OCI-LY3 (cell line): ENCODE results near the gene TSR3.

ENCODE experiments used
- H2AFZ ChIP-seq: fragments of 200-600, 300-600 bp; shearing (Covaris generic); 2 replicates; pipeline ENCODE4 v1.6.0; 2014; ENCODE audit warnings: antibody characterized with exemption, low read depth, low read length
- H3K27ac ChIP-seq: fragments of 200-600, 300-600 bp; sonication (generic); 2 replicates; pipeline ENCODE4 v1.5.1; 2014; ENCODE audit warnings: mild to moderate bottlenecking, low read length, moderate library complexity, mixed read lengths
- H3K27me3 ChIP-seq: fragments of 200-600, 300-600 bp; sonication (generic); 2 replicates; pipeline ENCODE4 v1.6.1; 2014; ENCODE audit warnings: low read depth, low read length, mixed read lengths
- H3K36me3 ChIP-seq: fragments of 200-600, 300-600 bp; sonication (generic); replicated peaks from 2 replicates; pipeline ENCODE3; 2014; ENCODE audit warnings: low read depth, low read length, mixed read lengths
- H3K4me1 ChIP-seq: fragments of 300-600, 200-600 bp; sonication (generic); 2 replicates; pipeline ENCODE4 v1.6.1; 2014; ENCODE audit warnings: low read length, mixed read lengths
- H3K4me2 ChIP-seq: fragments of 200-600, 300-600 bp; sonication (generic); 2 replicates; pipeline ENCODE4 v1.6.1; 2014; ENCODE audit warnings: low read length, mixed read lengths
- H3K4me3 ChIP-seq: fragments of 300-600, 200-600 bp; sonication (generic); 2 replicates; pipeline ENCODE4 v1.5.1; 2014; ENCODE audit warnings: antibody characterized with exemption, mild to moderate bottlenecking, low read length, moderate library complexity
- H3K79me2 ChIP-seq: fragments of 300-600, 200-600 bp; shearing (Covaris generic); 2 replicates; pipeline ENCODE4 v1.6.1; 2014; ENCODE audit warnings: mild to moderate bottlenecking, low read length, mixed read lengths
- H3K9ac ChIP-seq: fragments of 300-600, 200-600 bp; shearing (Covaris generic); 2 replicates; pipeline ENCODE4 v1.6.0; 2014; ENCODE audit warnings: mild to moderate bottlenecking, low read length, moderate library complexity
- H3K9me3 ChIP-seq: fragments of 200-600, 300-600 bp; shearing (Covaris generic); 2 replicates; pipeline ENCODE4 v1.6.1; 2014; ENCODE audit warnings: low read length, mixed read lengths; ENCODE audit not compliant: insufficient read depth
- H4K20me1 ChIP-seq: fragments of 200-600, 300-600 bp; sonication (generic); 2 replicates; pipeline ENCODE4 v1.6.1; 2016; ENCODE audit warnings: low read length, mixed read lengths; ENCODE audit not compliant: insufficient read depth
- CTCF ChIP-seq: fragments of 200-600, 300-600 bp; sonication (generic); IDR thresholded peaks from 2 replicates; pipeline ENCODE4 v1.5.1; 2014; ENCODE audit warnings: antibody characterized with exemption, low read length, low read depth
- EZH2phosphoT487 ChIP-seq: fragments of 200-600 bp; shearing (Covaris generic); IDR thresholded peaks from 2 replicates; pipeline ENCODE4 v1.6.1; 2018; ENCODE audit warnings: antibody characterized with exemption, mixed run types, low read depth

TSR3 gene

GRCh38 chr16:1335211-1335971 lies 16.3 kb downstream of the TSR3 start:
- Histone ChIP-seq H3K36me3 (no peaks in the 10 kb centered on the region), H3K9me3 (no peaks in the 10 kb centered on the region), H3K9ac (no peak overlapping the region), H3K4me3 (no peak overlapping the region), H3K4me1 (peaks cover 36% of the 10 kb centered on the region), H3K79me2 (no peaks in the 10 kb centered on the region), H3K4me2 (no peak overlapping the region), H2AFZ (no peak overlapping the region), H3K27me3 (peaks cover 15% of the 10 kb centered on the region; the same call in 1 of the 2 replicates), H4K20me1 (no peaks in the 10 kb centered on the region), H3K27ac (no peak overlapping the region)
- TF ChIP-seq EZH2phosphoT487 = no peak
- TF ChIP-seq CTCF = no peak

- TF ChIP-seq EZH2phosphoT487 (no peak), CTCF (no peak)
- Histone ChIP-seq H3K4me1 (peaks cover 36% of the 10 kb centered on the region), H3K36me3 (no peaks in the 10 kb centered on the region), H3K4me3 (no peak overlapping the region), H3K27me3 (peaks cover 15% of the 10 kb centered on the region; the same call in 1 of the 2 replicates), H3K4me2 (no peak overlapping the region), H3K9ac (no peak overlapping the region), H4K20me1 (no peaks in the 10 kb centered on the region), H3K27ac (no peak overlapping the region), H2AFZ (no peak overlapping the region), H3K9me3 (no peaks in the 10 kb centered on the region), H3K79me2 (no peaks in the 10 kb centered on the region)
Observed at GRCh38 chr16:1334739-1335138, 16.9 kb downstream of the TSR3 start.

DNA sequence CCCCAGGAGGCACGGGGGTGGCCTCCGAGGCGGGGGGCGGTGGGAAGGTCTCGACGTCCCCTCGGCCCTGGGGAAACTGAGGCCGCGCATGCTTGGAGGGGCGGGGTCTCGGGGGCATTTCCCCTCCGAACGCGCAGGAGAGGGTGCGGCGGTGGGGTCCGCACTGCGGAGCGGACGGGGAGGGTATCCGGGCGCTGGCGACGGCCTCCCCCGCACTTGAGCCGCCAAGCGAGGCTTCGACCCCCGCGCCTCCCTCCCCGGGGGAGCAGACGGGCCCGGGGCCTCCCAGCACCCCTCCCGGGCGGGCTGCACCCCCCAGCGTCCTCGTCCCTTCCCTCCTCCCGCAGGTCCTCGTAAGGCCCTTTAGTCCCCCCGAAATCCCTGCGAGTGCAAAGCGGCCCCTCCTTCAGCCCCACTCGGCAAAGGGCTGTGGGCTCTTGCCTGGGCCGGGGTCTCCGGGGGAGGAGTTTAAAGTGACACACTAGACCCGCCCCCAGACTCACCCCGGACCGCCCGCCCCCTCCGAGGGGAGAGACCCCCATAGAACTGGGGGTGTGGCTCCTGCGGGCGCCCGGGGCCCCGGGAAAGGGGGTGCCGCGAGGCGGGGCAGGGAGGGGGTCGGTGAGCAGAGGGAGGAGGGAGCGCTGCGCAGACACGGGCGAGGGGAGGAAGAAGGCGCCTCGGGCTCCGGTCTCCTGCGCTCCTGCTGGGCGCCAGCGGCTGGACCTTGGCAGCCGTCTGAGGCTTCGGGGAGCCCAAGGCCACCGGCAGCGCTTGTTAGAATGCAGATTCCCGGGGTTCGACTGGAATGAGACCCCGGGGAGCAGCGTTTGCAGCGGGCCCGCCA lies 17.6 kb downstream of the TSR3 start:
- Histone ChIP-seq H3K9ac (no peak overlapping the region), H2AFZ (no peak overlapping the region), H3K79me2 (no peaks in the 10 kb centered on the region), H3K27ac (no peak overlapping the region), H3K27me3 (peaks cover 15% of the 10 kb centered on the region; the same call in 1 of the 2 replicates), H3K4me2 (no peak overlapping the region), H3K9me3 (no peaks in the 10 kb centered on the region), H3K36me3 (no peaks in the 10 kb centered on the region), H3K4me3 (no peak overlapping the region), H4K20me1 (no peaks in the 10 kb centered on the region), H3K4me1 (peaks cover 31% of the 10 kb centered on the region)
- TF ChIP-seq EZH2phosphoT487 (no peak), CTCF (no peak)

GRCh38 chr16:1333149-1333812 lies 18.4 kb downstream of the TSR3 start, which contains the start of gene BAIAP3:
TSS of gene BAIAP3 (plus strand) at chr16:1333645. CDS start at chr16:1338550, 4,905 bp downstream.
- peaks cover 15% of the 10 kb centered on the region; the same call in 1 of the 2 replicates for H3K27me3 ChIP-seq
- H3K4me3 ChIP-seq = no peak within 1 kb of the TSS
- H3K27ac ChIP-seq = no peak within 1 kb of the TSS
- no peak within 1 kb of the TSS for H2AFZ ChIP-seq
- H3K4me1 ChIP-seq = peaks cover 24% of the 10 kb centered on the region
- no peaks in the 10 kb centered on the region for H4K20me1 ChIP-seq
- no peak within 1 kb of the TSS for H3K4me2 ChIP-seq
- no peaks in the 10 kb centered on the region for H3K79me2 ChIP-seq
- no peaks in the 10 kb centered on the region for H3K9me3 ChIP-seq
- no peak within 1 kb of the TSS for H3K9ac ChIP-seq
- TF ChIP-seq CTCF (no peak), EZH2phosphoT487 (no peak)
- H3K36me3 ChIP-seq = no peaks in the 10 kb centered on the region
